ENCODE results near the gene CEMIP. TPM values are rescaled to one million over a fixed set of nuclear protein-coding genes. Genes with fewer than 3 reads are reported as not detected.

The CEMIP gene
- total and polyA plus RNA-seq, 7 experiments from 2014 or later: 0.02 TPM; not detected in 6

GRCh38 chr15:80875568-80876347 is 96.6 kb downstream of the CEMIP start:
- intact Hi-C loops (cut with micrococcal nuclease): no loop called here
- no peak for ATAC-seq

GRCh38 chr15:80876348-80876674 is 97.1 kb downstream of the CEMIP start:
- Histone ChIP-seq H3K36me3 (ENCODE audit: control insufficient read depth in 2 of 3, insufficient read depth in 3 of 3, low read length in 3 of 3) (no peaks in the 10 kb centered on the region), H3K27ac (ENCODE audit: low read depth, low read length) (no peak overlapping the region), H3K4me1 (ENCODE audit: control insufficient read depth in 2 of 2, insufficient read depth in 2 of 2, low read length in 2 of 2) (no peaks in the 10 kb centered on the region), H3K9me3 (ENCODE audit: control insufficient read depth in 2 of 3, low read length in 3 of 3) (no peaks in the 10 kb centered on the region), H3K27me3 (ENCODE audit: control insufficient read depth in 2 of 2, insufficient read depth in 2 of 2, low read length in 2 of 2) (no peaks in the 10 kb centered on the region), H3K4me3 (ENCODE audit: low read length) (no peak overlapping the region)
- intact Hi-C loops (cut with micrococcal nuclease): no loop called here
- no peak overlapping the region for H3K4me3 Mint-ChIP-seq
- ATAC-seq (no peak), DNase-seq (no peak)
- peaks cover 0 to 17% (median 5%) of the 10 kb centered on the region in 5 donors for H3K27me3 Mint-ChIP-seq
- no peaks in the 10 kb centered on the region for H3K9me3 Mint-ChIP-seq
- peaks cover 0 to 8% (median 0%) of the 10 kb centered on the region in 7 donors for H3K4me1 Mint-ChIP-seq
- no peak overlapping the region for H3K27ac Mint-ChIP-seq
- CTCF ChIA-PET: no interaction called here
- POLR2A ChIA-PET: no interaction called here
- H3K36me3 Mint-ChIP-seq: peaks cover 0 to 4% (median 0%) of the 10 kb centered on the region in 5 donors

More at GRCh38 chr15:80875568-80876347, 96.6 kb downstream of the CEMIP start:
- peaks cover 0 to 4% (median 0%) of the 10 kb centered on the region in 7 donors for H3K4me1 Mint-ChIP-seq
- no peak overlapping the region for H3K27ac Mint-ChIP-seq
- DNase-seq: no peak
- H3K36me3 Mint-ChIP-seq: peaks cover 0 to 4% (median 0%) of the 10 kb centered on the region in 5 donors
- H3K9me3 Mint-ChIP-seq: no peaks in the 10 kb centered on the region
- Histone ChIP-seq H3K4me3 (ENCODE audit: low read length) (no peak overlapping the region), H3K36me3 (ENCODE audit: control insufficient read depth in 2 of 3, insufficient read depth in 3 of 3, low read length in 3 of 3) (no peaks in the 10 kb centered on the region), H3K27ac (ENCODE audit: low read depth, low read length) (no peak overlapping the region), H3K27me3 (ENCODE audit: control insufficient read depth in 2 of 2, insufficient read depth in 2 of 2, low read length in 2 of 2) (no peaks in the 10 kb centered on the region), H3K4me1 (ENCODE audit: control insufficient read depth in 2 of 2, insufficient read depth in 2 of 2, low read length in 2 of 2) (no peaks in the 10 kb centered on the region), H3K9me3 (ENCODE audit: control insufficient read depth in 2 of 3, low read length in 3 of 3) (no peaks in the 10 kb centered on the region)
- ChIA-PET CTCF (no interaction called here), POLR2A (no interaction called here)
- H3K27me3 Mint-ChIP-seq: peaks cover 0 to 14% (median 5%) of the 10 kb centered on the region in 5 donors
- H3K4me3 Mint-ChIP-seq: no peak overlapping the region

GRCh38 chr15:80878242-80878866 is 99.2 kb downstream of the CEMIP start:
- Mint-ChIP-seq H3K9me3 (no peaks in the 10 kb centered on the region), H3K27ac (no peak overlapping the region), H3K36me3 (peaks cover 0 to 4% (median 0%) of the 10 kb centered on the region in 5 donors), H3K27me3 (peaks cover 0 to 19% (median 6%) of the 10 kb centered on the region in 5 donors), H3K4me3 (no peak overlapping the region), H3K4me1 (peaks cover 0 to 10% (median 0%) of the 10 kb centered on the region in 7 donors)
- ATAC-seq (no peak), DNase-seq (no peak)
- POLR2A ChIA-PET: no interaction called here
- no peaks in the 10 kb centered on the region for H3K27me3 ChIP-seq (ENCODE audit: control insufficient read depth in 2 of 2, insufficient read depth in 2 of 2, low read length in 2 of 2)
- H3K36me3 ChIP-seq (ENCODE audit: control insufficient read depth in 2 of 3, insufficient read depth in 3 of 3, low read length in 3 of 3): no peaks in the 10 kb centered on the region
- H3K27ac ChIP-seq (ENCODE audit: low read depth, low read length): no peak overlapping the region
- intact Hi-C loops (cut with micrococcal nuclease): no loop called here
- CTCF ChIA-PET: no interaction called here
- H3K4me3 ChIP-seq (ENCODE audit: low read length): no peak overlapping the region
- no peaks in the 10 kb centered on the region for H3K9me3 ChIP-seq (ENCODE audit: control insufficient read depth in 2 of 3, low read length in 3 of 3)
- no peaks in the 10 kb centered on the region for H3K4me1 ChIP-seq (ENCODE audit: control insufficient read depth in 2 of 2, insufficient read depth in 2 of 2, low read length in 2 of 2)

- POLR2A ChIA-PET: no interaction called here
- H3K9me3 Mint-ChIP-seq: no peaks in the 10 kb centered on the region
- Histone ChIP-seq H3K36me3 (ENCODE audit: control insufficient read depth in 2 of 3, insufficient read depth in 3 of 3, low read length in 3 of 3) (no peaks in the 10 kb centered on the region), H3K27me3 (ENCODE audit: control insufficient read depth in 2 of 2, insufficient read depth in 2 of 2, low read length in 2 of 2) (no peaks in the 10 kb centered on the region), H3K27ac (ENCODE audit: low read depth, low read length) (no peak overlapping the region), H3K4me1 (ENCODE audit: control insufficient read depth in 2 of 2, insufficient read depth in 2 of 2, low read length in 2 of 2) (no peaks in the 10 kb centered on the region), H3K9me3 (ENCODE audit: control insufficient read depth in 2 of 3, low read length in 3 of 3) (no peaks in the 10 kb centered on the region), H3K4me3 (ENCODE audit: low read length) (no peak overlapping the region)
- no peak overlapping the region for H3K4me3 Mint-ChIP-seq
- peaks cover 0 to 10% (median 0%) of the 10 kb centered on the region in 7 donors for H3K4me1 Mint-ChIP-seq
- H3K27me3 Mint-ChIP-seq: peaks cover 0 to 19% (median 8%) of the 10 kb centered on the region in 5 donors
- DNase-seq (no peak), ATAC-seq (no peak)
- intact Hi-C loops (cut with micrococcal nuclease): no loop called here
- CTCF ChIA-PET: no interaction called here
- no peaks in the 10 kb centered on the region for H3K36me3 Mint-ChIP-seq
- no peak overlapping the region for H3K27ac Mint-ChIP-seq
Observed at GRCh38 chr15:80878867-80879250, 99.7 kb downstream of the CEMIP start.

GRCh38 chr15:80880086-80880485 is 100.9 kb downstream of the CEMIP start:
- peaks cover 0 to 10% (median 0%) of the 10 kb centered on the region in 7 donors for H3K4me1 Mint-ChIP-seq
- Histone ChIP-seq H3K4me3 (ENCODE audit: low read length) (no peak overlapping the region), H3K9me3 (ENCODE audit: control insufficient read depth in 2 of 3, low read length in 3 of 3) (no peaks in the 10 kb centered on the region), H3K4me1 (ENCODE audit: control insufficient read depth in 2 of 2, insufficient read depth in 2 of 2, low read length in 2 of 2) (no peaks in the 10 kb centered on the region), H3K27me3 (ENCODE audit: control insufficient read depth in 2 of 2, insufficient read depth in 2 of 2, low read length in 2 of 2) (no peaks in the 10 kb centered on the region), H3K27ac (ENCODE audit: low read depth, low read length) (no peak overlapping the region), H3K36me3 (ENCODE audit: control insufficient read depth in 2 of 3, insufficient read depth in 3 of 3, low read length in 3 of 3) (no peaks in the 10 kb centered on the region)
- no peaks in the 10 kb centered on the region for H3K9me3 Mint-ChIP-seq
- H3K27me3 Mint-ChIP-seq: peaks cover 0 to 19% (median 8%) of the 10 kb centered on the region in 5 donors
- intact Hi-C loops (cut with micrococcal nuclease): no loop called here
- H3K4me3 Mint-ChIP-seq: no peak overlapping the region
- no peaks in the 10 kb centered on the region for H3K36me3 Mint-ChIP-seq
- no peak for DNase-seq
- CTCF ChIA-PET: no interaction called here
- no peak for ATAC-seq
- POLR2A ChIA-PET: no interaction called here
- H3K27ac Mint-ChIP-seq: no peak overlapping the region

- no peak for ATAC-seq
- no peak overlapping the region for H3K27ac Mint-ChIP-seq
- H3K4me3 Mint-ChIP-seq: no peak overlapping the region
- Histone ChIP-seq H3K9me3 (ENCODE audit: control insufficient read depth in 2 of 3, low read length in 3 of 3) (no peaks in the 10 kb centered on the region), H3K27me3 (ENCODE audit: control insufficient read depth in 2 of 2, insufficient read depth in 2 of 2, low read length in 2 of 2) (no peaks in the 10 kb centered on the region), H3K27ac (ENCODE audit: low read depth, low read length) (no peak overlapping the region), H3K36me3 (ENCODE audit: control insufficient read depth in 2 of 3, insufficient read depth in 3 of 3, low read length in 3 of 3) (no peaks in the 10 kb centered on the region), H3K4me1 (ENCODE audit: control insufficient read depth in 2 of 2, insufficient read depth in 2 of 2, low read length in 2 of 2) (no peaks in the 10 kb centered on the region), H3K4me3 (ENCODE audit: low read length) (no peak overlapping the region)
- peaks cover 0 to 10% (median 4%) of the 10 kb centered on the region in 7 donors for H3K4me1 Mint-ChIP-seq
- CTCF ChIA-PET: no interaction called here
- intact Hi-C loops (cut with micrococcal nuclease): no loop called here
- H3K9me3 Mint-ChIP-seq: no peaks in the 10 kb centered on the region
- DNase-seq: no peak
- H3K27me3 Mint-ChIP-seq: peaks cover 0 to 8% (median 4%) of the 10 kb centered on the region in 5 donors
- H3K36me3 Mint-ChIP-seq: peaks cover 0 to 4% (median 0%) of the 10 kb centered on the region in 5 donors
- POLR2A ChIA-PET: no interaction called here
Observed at GRCh38 chr15:80883641-80884040, 104.5 kb downstream of the CEMIP start.

All from naive thymus-derived CD4-positive, alpha-beta T cell (primary cell).